ENCODE data around the gene CTNS. TPM values are rescaled to one million over a fixed set of nuclear protein-coding genes. Genes with fewer than 3 reads are reported as not detected.

Gene CTNS
- total RNA-seq, 1 experiment from 2014 or later = 7.9 TPM

DNA sequence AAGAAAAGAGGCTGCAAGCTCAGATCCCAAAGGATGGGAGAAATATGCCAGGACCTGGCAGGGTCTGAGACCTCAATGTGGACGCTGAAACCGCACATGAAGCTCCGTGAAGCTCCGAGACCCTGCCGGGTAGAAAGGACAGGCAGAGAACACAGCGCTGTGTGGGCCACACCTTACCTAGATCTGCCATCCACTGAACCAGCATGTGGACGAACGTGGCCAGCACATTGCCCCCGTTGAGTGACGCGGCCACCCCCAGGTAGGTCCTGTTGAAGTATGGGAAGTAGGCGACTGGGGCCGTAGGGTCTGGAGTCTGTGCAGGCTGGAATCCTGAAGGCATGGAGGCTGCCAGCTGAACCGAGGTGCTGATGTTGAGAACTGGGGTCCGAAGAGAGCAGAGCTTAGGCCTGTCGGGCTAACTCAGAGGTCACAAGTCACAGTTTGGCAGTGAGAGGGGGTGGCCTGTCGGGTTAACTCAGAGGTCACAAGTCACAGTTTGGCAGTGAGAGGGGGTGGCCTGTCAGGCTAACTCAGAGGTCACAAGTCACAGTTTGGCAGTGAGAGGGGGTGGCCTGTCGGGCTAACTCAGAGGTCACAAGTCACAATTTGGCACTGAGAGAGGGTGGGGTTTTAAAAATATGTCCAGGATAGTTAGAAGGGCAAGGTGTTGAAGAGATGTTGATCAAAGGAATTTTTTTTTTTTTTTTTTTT is 21.2 kb upstream of the CTNS start:
- Histone ChIP-seq H3K36me3 (ENCODE audit: control insufficient read depth in 1 of 2, insufficient read depth in 2 of 2, low read length in 2 of 2) (peaks cover 31 to 43% of the 10 kb centered on the region in 2 experiments), H3K79me2 (ENCODE audit: insufficient read depth, low read length) (no peaks in the 10 kb centered on the region), H3K9me3 (ENCODE audit: control insufficient read depth in 1 of 2, insufficient read depth in 1 of 2, low read depth in 1 of 2, low read length in 2 of 2) (no peaks in the 10 kb centered on the region), H3K4me3 (replicated peaks in 1 of 2; ENCODE audit: low read depth in 1 of 2, low read length in 2 of 2) (no peak overlapping the region), H4K20me1 (ENCODE audit: insufficient read depth) (no peaks in the 10 kb centered on the region), H3K4me2 (ENCODE audit: low read length) (no peak overlapping the region), H3K27ac (ENCODE audit: low read depth, low read length) (no peak overlapping the region), H3K4me1 (ENCODE audit: control insufficient read depth in 1 of 2, insufficient read depth in 2 of 2, low read length in 2 of 2) (no peaks in the 10 kb centered on the region), H3K9ac (ENCODE audit: low read length) (no peak overlapping the region), H3K9me2 (ENCODE audit: insufficient read depth) (no peaks in the 10 kb centered on the region), H3K27me3 (ENCODE audit: insufficient read depth, low read length) (no peaks in the 10 kb centered on the region), H2AFZ (ENCODE audit: low read depth, low read length, poor library complexity, severe bottlenecking) (no peak overlapping the region)
- RAD21 ChIA-PET (ENCODE audit: low non-redundant PET in 1 of 2, low total read pairs in 2 of 2, uncharacterized antibody in 2 of 2, unreplicated experiment in 2 of 2) = no interaction called here
- DNase-seq (ENCODE audit: low read depth, low spot score) = no peak
- CTCF ChIA-PET = no interaction called here
- no peak for ATAC-seq
- no TSS peak for BruUV-seq (replicated peaks)
- intact Hi-C loops (cut with micrococcal nuclease) = no loop called here
- POLR2A ChIA-PET = no interaction called here
- no peak for TF ChIP-seq CEBPB (IDR thresholded peaks at IDR 0.05; ENCODE audit: low read depth)
- no peak for TF ChIP-seq YY1 (IDR thresholded peaks at IDR 0.05; ENCODE audit: extremely low read depth, insufficient replicate concordance, low read depth, low read length)
- TF ChIP-seq SP1 (IDR thresholded peaks at IDR 0.05; ENCODE audit: low read depth) = no peak
- TF ChIP-seq EZH2 (IDR thresholded peaks at IDR 0.05) = no peak
- no peak for TF ChIP-seq CBX3 (IDR thresholded peaks at IDR 0.05; ENCODE audit: low read depth)
- no peak for TF ChIP-seq ZFX (IDR thresholded peaks at IDR 0.05)
- no peak for TF ChIP-seq FOSL1 (IDR thresholded peaks at IDR 0.05; ENCODE audit: low read depth)
- TF ChIP-seq ZNF274 (IDR thresholded peaks at IDR 0.05; ENCODE audit: low read depth, low read length) = no peak
- no peak for TF ChIP-seq RAD21 (IDR thresholded peaks at IDR 0.05; ENCODE audit: low read depth)
- TF ChIP-seq TCF7L2 (IDR thresholded peaks at IDR 0.05; ENCODE audit: borderline replicate concordance, extremely low read depth, insufficient read depth, insufficient read length) = no peak
- TF ChIP-seq, protein P1, sequence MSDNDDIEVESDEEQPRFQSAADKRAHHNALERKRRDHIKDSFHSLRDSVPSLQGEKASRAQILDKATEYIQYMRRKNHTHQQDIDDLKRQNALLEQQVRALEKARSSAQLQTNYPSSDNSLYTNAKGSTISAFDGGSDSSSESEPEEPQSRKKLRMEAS (IDR thresholded peaks at IDR 0.05) = no peak
- TF ChIP-seq, protein P2, sequence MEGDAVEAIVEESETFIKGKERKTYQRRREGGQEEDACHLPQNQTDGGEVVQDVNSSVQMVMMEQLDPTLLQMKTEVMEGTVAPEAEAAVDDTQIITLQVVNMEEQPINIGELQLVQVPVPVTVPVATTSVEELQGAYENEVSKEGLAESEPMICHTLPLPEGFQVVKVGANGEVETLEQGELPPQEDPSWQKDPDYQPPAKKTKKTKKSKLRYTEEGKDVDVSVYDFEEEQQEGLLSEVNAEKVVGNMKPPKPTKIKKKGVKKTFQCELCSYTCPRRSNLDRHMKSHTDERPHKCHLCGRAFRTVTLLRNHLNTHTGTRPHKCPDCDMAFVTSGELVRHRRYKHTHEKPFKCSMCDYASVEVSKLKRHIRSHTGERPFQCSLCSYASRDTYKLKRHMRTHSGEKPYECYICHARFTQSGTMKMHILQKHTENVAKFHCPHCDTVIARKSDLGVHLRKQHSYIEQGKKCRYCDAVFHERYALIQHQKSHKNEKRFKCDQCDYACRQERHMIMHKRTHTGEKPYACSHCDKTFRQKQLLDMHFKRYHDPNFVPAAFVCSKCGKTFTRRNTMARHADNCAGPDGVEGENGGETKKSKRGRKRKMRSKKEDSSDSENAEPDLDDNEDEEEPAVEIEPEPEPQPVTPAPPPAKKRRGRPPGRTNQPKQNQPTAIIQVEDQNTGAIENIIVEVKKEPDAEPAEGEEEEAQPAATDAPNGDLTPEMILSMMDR (IDR thresholded peaks at IDR 0.05 in 2 of 3, conservative IDR thresholded peaks at IDR 0.05 in 1 of 3; ENCODE audit: borderline replicate concordance in 1 of 3, insufficient read depth in 1 of 3, low read depth in 2 of 3, low read length in 2 of 3) = no peak
- TF ChIP-seq EGR1 (IDR thresholded peaks at IDR 0.05; ENCODE audit: low read depth) = no peak
- no peak for TF ChIP-seq EZH2phosphoT487 (IDR thresholded peaks at IDR 0.05; ENCODE audit: borderline replicate concordance)

Measured in HCT116 (cell line).